HG03039 (cell line): ENCODE results near the gene DOK4.
"Not testable (repeated sequence)": the region's sequence is repeated elsewhere in the genome, so short reads cannot be mapped to it uniquely, and the experiment has no call there.

Experiments
- ATAC-seq: cut with Tn5 transposase; IDR thresholded peaks from one replicate; pipeline ENCODE4 v1.9.1; 2021; ENCODE audit warnings: mild to moderate bottlenecking, moderate library complexity; ENCODE audit not compliant: unreplicated experiment

Gene DOK4

GRCh38 chr16:57503366-57503765 lies 17.1 kb upstream of the DOK4 start:
- ATAC-seq, result no peak

DNA sequence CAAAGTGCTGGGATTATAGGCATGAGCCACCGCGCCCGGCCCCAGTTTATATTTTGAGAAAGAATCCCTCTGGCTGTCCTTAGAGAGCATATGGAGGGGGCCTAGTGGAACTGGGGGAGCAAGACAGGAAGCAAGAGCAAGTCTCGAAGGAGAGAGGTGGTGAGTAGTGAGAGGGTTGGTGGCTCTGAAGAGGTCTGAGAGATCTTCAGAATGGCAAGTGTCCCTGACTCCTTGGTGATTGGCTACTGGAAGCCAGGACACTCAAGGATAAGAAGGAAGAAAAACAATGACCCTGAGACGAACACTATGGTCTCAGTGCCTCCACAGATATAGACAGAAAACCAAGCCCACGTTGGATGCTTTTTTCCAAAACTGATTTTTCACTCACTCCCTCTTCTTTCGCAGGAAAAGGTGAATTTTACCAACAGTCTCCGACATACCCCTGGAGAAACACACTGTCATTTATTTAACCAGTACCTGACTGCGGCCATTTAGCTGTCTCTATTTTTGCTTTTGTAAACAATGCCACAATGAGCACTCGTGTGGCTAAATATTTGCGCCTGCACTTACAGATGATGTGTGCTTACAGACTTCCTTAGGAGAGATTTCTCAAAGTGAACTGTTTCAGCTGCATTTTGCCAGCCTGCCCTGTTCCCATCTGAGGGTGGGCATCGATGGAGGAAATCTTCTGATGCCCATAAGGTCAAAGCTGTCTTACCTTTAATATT lies 15.9 kb upstream of the DOK4 start:
- no peak for ATAC-seq

DNA sequence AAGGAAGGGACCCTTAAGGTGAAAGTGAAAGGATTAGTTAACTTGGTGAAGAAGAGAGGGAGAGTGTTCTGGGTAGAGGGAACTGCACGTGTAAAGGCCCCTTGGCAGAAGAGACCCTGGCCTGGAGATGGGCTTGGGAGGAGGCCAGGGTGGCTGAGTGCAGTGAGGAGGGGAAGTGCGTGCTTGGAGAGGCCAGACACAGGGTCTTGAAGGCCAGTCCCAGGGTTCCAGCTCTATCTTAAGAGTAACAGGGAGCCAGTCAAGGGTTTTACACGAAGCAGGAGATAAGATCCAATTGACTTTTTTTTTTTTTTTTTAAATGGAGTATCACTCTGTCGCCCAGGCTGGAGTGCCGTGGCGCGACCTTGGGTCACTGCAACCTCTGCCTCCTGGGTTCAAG lies 15.2 kb upstream of the DOK4 start:
- ATAC-seq, result no peak

DNA sequence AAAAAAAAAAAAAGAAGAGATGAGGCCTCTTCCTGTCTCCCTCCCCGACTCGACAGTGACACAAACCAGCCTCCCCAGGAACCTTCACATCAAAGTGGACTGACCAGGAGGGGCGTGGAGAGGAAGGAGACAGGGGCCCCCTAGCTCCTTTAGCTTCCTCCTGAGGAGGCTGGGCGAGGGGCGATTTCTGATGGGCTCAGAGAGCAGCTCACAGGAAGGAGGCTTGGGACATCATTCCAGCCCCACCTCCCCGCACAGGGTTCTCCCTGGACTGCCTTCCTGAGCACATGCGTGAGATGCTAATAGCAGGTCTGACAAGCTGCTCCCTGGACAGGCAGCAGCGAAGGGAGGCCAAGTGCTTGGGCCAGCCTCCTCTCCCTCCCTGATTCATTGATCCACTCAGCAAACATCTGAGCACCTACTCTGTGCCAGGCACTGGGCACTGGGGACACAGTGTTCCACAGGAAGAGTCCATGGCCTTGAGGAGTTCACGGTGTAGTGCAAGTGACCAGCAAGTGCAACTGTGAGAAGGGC lies 14.4 kb upstream of the DOK4 start:
- ATAC-seq, result no peak

- not testable (repeated sequence) for ATAC-seq
These were observed 13.6 kb upstream of the DOK4 start for GRCh38 chr16:57499941-57500340.

GRCh38 chr16:57498031-57498430 lies 11.7 kb upstream of the DOK4 start:
- ATAC-seq, result no peak

DNA sequence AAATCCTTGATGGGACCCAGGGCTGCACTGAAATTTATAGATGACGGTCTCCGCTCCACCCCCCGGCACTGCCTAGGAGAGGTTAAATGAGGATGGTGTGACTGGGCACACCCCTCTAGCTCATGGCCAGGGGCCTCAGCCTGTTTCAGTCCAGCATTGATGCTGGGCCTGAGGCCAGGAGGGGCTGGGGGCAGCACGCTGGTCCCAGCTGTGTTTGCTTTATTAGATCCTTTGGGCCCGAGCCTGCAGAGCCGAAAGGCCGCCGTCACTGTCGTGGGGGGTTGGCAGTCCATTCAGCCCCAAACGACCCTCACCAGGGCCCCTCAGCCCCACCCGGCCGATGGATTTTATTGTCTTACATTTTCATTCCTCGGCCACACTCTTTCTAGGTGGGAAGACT lies 10.8 kb upstream of the DOK4 start:
- ATAC-seq, result no peak

GRCh38 chr16:57493767-57494166 lies 7.5 kb upstream of the DOK4 start:
- ATAC-seq, result no peak

GRCh38 chr16:57489229-57489628 lies 2.9 kb upstream of the DOK4 start:
- no peak for ATAC-seq

- ATAC-seq, result no peak
These were observed 853 bp upstream of the DOK4 start for GRCh38 chr16:57486858-57487834.

DNA sequence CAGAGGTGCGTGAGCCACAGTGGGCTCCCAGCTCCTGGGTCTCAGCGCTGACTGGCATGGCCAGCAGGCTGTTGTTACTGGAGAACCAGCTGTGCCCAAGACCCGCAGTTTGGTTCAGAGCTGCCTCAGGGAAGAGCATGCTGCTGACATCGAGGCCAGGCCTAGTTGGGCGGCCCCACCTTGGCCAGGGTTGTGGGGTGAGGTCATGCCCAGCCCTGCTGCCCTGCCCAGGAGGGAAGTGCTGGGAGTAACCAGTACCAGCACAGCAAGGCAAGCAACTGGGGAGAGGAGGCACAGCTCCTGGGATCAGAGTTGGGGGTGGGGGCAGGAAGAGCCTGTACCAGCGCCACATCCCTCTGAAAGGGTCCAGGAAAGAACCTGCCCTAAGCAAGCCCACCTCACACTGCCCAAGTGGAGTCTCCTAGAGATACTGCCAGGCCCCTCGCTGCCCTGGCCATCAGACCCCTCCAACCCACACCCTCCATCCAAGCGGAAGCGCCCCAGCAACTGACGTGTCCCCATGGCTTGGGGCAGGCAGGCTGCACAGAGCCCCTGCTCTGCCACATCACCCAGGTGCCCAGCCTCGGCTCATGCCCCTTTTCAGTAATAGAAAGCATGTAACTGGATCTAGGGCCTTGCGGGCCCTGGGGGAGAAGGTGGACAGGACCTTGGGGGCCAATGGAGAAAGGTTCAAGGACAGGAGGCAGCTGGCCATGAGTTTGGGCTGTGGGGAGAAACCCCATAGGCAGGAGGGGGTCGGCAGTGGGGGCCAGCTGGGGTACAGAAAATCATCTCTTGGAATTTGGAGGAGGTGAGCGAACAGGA lies 990 bp downstream of the DOK4 start:
- ATAC-seq, result no peak

DNA sequence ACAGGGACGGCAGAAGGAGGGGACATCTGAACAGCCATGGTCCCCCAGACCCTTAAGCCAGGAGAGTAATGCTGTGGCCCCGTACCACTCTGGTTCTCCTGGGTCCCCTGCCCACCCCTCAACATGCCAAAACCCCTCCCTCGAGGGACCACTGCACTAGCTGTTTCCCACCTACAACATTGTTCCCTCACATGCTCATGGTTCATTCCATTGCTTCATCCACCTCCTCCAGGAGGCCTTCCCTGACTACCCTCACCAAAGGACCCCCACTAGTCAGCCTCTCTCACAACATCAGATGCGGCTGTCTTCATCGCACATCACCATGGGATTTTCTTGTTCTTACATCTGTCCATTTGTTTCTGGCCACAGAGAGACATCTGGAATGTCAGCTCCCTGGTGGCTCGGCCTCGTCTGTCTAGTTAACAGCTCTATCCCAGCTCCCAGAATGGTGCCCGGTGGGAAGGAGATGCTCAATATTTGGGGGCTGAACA lies 1.7 kb downstream of the DOK4 start:
- ATAC-seq, result no peak

GRCh38 chr16:57483725-57484514 lies 2.4 kb downstream of the DOK4 start:
- no peak for ATAC-seq

GRCh38 chr16:57482845-57483545 lies 3.3 kb downstream of the DOK4 start:
- no peak for ATAC-seq

GRCh38 chr16:57481421-57481820 lies 4.9 kb downstream of the DOK4 start:
- ATAC-seq, result no peak

DNA sequence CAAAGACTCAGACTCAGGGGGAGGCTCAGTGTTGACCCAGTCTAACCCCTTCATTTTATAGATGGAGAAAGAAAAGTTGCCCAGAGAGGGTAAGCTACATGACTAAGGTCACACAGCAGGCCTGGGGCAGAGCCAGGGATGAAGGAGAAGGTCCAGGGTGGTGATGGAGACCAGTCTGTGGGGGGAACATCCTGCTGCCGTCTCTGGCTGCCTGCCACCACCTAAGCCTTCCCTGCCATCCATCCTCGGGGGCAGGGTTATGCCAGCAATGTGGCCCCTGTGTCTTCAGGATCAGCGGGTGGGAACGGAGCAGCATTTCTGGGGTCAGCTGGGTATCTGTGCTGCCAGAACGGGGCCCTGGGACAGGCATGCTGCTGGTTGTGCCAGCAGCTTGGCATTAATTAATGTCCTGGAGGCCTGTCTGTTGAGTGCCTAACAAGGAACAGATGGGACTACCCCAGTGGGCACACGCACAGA lies 5.5 kb downstream of the DOK4 start:
- ATAC-seq, result no peak

DNA sequence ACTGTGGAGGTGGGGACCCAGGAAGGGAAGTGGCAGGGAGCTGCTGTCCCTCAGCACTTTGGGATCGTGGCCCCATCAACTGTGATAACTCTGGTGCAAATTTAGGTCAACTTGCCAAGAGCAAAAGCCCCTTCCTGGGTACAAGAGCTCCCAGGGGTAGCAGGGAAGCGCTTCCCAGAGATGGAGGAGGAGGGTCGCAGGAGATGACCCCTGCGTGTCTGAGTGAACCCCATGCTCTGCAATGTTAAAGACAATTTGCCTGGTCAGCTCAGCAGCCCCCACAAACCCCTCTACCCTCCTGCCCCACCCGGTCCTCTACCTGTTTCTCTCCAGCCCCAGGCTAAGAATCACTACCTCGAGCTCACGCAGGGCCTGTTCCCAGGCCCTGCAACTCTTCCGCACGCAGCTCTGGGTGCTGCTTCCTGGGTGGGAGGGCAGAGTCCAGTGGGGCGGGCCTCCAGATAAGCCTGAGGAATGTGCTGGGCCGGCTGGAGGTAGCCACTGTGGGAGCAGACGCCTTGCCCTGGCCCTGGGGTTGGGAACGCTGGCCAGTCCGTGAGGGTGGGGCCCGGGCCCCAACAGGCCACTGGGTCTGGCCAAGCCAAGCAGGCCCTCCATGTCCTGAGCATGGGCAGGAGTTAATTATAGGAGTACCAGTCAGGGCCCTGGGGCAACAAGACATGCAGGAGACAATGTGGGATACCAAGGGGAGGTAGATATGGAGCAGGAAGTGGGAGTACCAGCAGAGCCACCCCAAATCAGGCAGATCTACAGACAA lies 6.1 kb downstream of the DOK4 start:
- ATAC-seq, result no peak

- ATAC-seq, result no peak
These were observed 6.9 kb downstream of the DOK4 start for GRCh38 chr16:57479205-57479975.
